CD14-positive monocyte (primary cell): ENCODE measurements around the gene ASH1L. TPM values are rescaled to one million over a fixed set of nuclear protein-coding genes. Genes with fewer than 3 reads are reported as not detected.

Experiments
- DNase-seq, 3 donors: peaks; one replicate each; pipeline ENCODE4 v3.0.0-alpha.2; 2011 to 2022
- H2AFZ ChIP-seq: 2 replicates; pipeline ENCODE4 v1.6.0; 2012; ENCODE audit warnings: mild to moderate bottlenecking, low read depth, low read length, inconsistent platforms; ENCODE audit not compliant: insufficient read depth, poor library complexity, severe bottlenecking
- H3K27ac ChIP-seq, 2 donors: 1 replicate in 1 of 2; 2 replicates in 1 of 2; pipeline ENCODE4 v1.5.1; 2012 to 2013; ENCODE audit warnings: low read length in 2 of 2, control low read depth in 1 of 2, inconsistent platforms in 1 of 2, low read depth in 1 of 2, mild to moderate bottlenecking in 1 of 2
- H3K27me3 ChIP-seq, 2 donors: one replicate each; pipeline versions ENCODE4 v1.6.0 to v1.6.1; 2011 to 2013; ENCODE audit warnings: low read length in 2 of 2; ENCODE audit not compliant: control insufficient read depth in 2 of 2, insufficient read depth in 2 of 2
- H3K36me3 ChIP-seq, 2 donors: replicated peaks in 1 of 2; 1 replicate in 1 of 2; 2 replicates in 1 of 2; pipeline versions ENCODE4 v1.5.1 to v1.6.1; 2012 to 2013; ENCODE audit warnings: low read length in 2 of 2, control low read depth in 1 of 2, inconsistent platforms in 1 of 2, mild to moderate bottlenecking in 1 of 2; ENCODE audit not compliant: insufficient read depth in 2 of 2, control insufficient read depth in 1 of 2
- H3K4me1 ChIP-seq, 2 donors: 1 replicate in 1 of 2; 2 replicates in 1 of 2; pipeline versions ENCODE4 v1.5.1 to v1.6.1; 2012 to 2013; ENCODE audit warnings: low read length in 2 of 2, control low read depth in 1 of 2, inconsistent platforms in 1 of 2, mild to moderate bottlenecking in 1 of 2, moderate library complexity in 1 of 2; ENCODE audit not compliant: insufficient read depth in 2 of 2, control insufficient read depth in 1 of 2
- H3K4me2 ChIP-seq: replicated peaks from 2 replicates; pipeline ENCODE3; 2012; ENCODE audit warnings: low read length, moderate library complexity, mild to moderate bottlenecking; ENCODE audit not compliant: poor library complexity, severe bottlenecking; ENCODE audit errors: extremely low read depth
- H3K4me3 ChIP-seq, 3 experiments: fragments of 200-600 bp in 1 of 3; sonication (generic) in 1 of 3; replicated peaks in 1 of 3; 1 replicate in 2 of 3; 2 replicates in 1 of 3; pipeline ENCODE4 v1.5.1; 2011 to 2013; ENCODE audit warnings: low read length in 3 of 3, mild to moderate bottlenecking in 3 of 3, control low read depth in 2 of 3, low read depth in 2 of 3, inconsistent platforms in 1 of 3, moderate library complexity in 1 of 3
- H3K79me2 ChIP-seq: 2 replicates; pipeline ENCODE4 v1.6.0; 2012; ENCODE audit warnings: mild to moderate bottlenecking, control low read depth, inconsistent platforms, low read length, moderate library complexity; ENCODE audit not compliant: insufficient read depth
- H3K9ac ChIP-seq: 2 replicates; pipeline ENCODE4 v1.6.0; 2017; ENCODE audit warnings: low read length, mild to moderate bottlenecking; ENCODE audit not compliant: insufficient read depth, poor library complexity, severe bottlenecking
- H3K9me3 ChIP-seq, 2 donors: replicated peaks in 1 of 2; 1 replicate in 1 of 2; 2 replicates in 1 of 2; pipeline versions ENCODE4 v1.5.1 to v1.6.1; 2012 to 2013; ENCODE audit warnings: low read length in 2 of 2, control low read depth in 1 of 2; ENCODE audit not compliant: control insufficient read depth in 1 of 2, insufficient read depth in 1 of 2
- H4K20me1 ChIP-seq: 2 replicates; pipeline ENCODE4 v1.6.0; 2012; ENCODE audit warnings: mild to moderate bottlenecking, low read length, control low read depth, moderate library complexity; ENCODE audit not compliant: insufficient read depth
- H3K27ac Mint-ChIP-seq, 7 donors: one replicate each; pipeline ENCODE4 v1.8.0; 2020; ENCODE audit warnings: mild to moderate bottlenecking in 7 of 7, mixed read lengths in 7 of 7, moderate library complexity in 6 of 7, inconsistent platforms in 2 of 7
- H3K27me3 Mint-ChIP-seq, 3 donors: one replicate each; pipeline ENCODE4 v1.8.0; 2021 to 2022; ENCODE audit warnings: low read depth in 3 of 3, mild to moderate bottlenecking in 3 of 3, mixed read lengths in 3 of 3, moderate library complexity in 3 of 3, inconsistent platforms in 1 of 3
- H3K36me3 Mint-ChIP-seq, 2 donors: one replicate each; pipeline ENCODE4 v1.8.0; 2020; ENCODE audit warnings: mixed read lengths in 2 of 2, inconsistent platforms in 1 of 2, mild to moderate bottlenecking in 1 of 2
- H3K4me1 Mint-ChIP-seq: one replicate; pipeline ENCODE4 v1.8.0; 2020; ENCODE audit warnings: mild to moderate bottlenecking, mixed read lengths
- H3K4me3 Mint-ChIP-seq, 2 donors: one replicate each; pipeline ENCODE4 v1.8.0; 2020; ENCODE audit warnings: mild to moderate bottlenecking in 2 of 2, mixed read lengths in 2 of 2, moderate library complexity in 1 of 2
- H3K9me3 Mint-ChIP-seq, 7 donors: one replicate each; pipeline ENCODE4 v1.8.0; 2020 to 2022; ENCODE audit warnings: mixed read lengths in 7 of 7, mild to moderate bottlenecking in 6 of 7, moderate library complexity in 6 of 7, inconsistent platforms in 2 of 7
- WGBS: methylation state at CpG from one replicate; pipeline ENCODE4 v1.1.5; 2013; ENCODE audit warnings: missing lambda C conversion rate; ENCODE audit not compliant: insufficient coverage; 5-methylcytosine and 5-hydroxymethylcytosine counted together
- intact Hi-C, 2 donors: fragments of 100-400 bp; cut with micrococcal nuclease; formaldehyde crosslinking; loops; one replicate each; pipeline versions ENCODE4 v1.15.0 to v1.15.1; 2023
- polyA plus RNA-seq, 3 donors: library from polyadenylated mRNA; depleted of rRNA in 1 of 3; unstranded in 2 of 3; stranded (reverse) in 1 of 3; fragments of 300-500 nt in 2 of 3; fragments of >200 nt in 1 of 3; fragmentation: Illumina TruSeq in 2 of 3; gene quantifications; 1 replicate in 2 of 3; 2 replicates in 1 of 3; pipeline ENCODE4 v1.2.3, GENCODE V29; 2012 to 2021
- TF ChIP-seq, protein P1 (sequence below): fragments of 200-600 bp; IDR thresholded peaks from one replicate; pipeline ENCODE4 v1.8.0; 2022; ENCODE audit warnings: antibody characterized with exemption, mild to moderate bottlenecking

ASH1L gene
- polyA plus RNA-seq, 3 donors: 2.7 to 21.5 (median 5.6) TPM

DNA sequence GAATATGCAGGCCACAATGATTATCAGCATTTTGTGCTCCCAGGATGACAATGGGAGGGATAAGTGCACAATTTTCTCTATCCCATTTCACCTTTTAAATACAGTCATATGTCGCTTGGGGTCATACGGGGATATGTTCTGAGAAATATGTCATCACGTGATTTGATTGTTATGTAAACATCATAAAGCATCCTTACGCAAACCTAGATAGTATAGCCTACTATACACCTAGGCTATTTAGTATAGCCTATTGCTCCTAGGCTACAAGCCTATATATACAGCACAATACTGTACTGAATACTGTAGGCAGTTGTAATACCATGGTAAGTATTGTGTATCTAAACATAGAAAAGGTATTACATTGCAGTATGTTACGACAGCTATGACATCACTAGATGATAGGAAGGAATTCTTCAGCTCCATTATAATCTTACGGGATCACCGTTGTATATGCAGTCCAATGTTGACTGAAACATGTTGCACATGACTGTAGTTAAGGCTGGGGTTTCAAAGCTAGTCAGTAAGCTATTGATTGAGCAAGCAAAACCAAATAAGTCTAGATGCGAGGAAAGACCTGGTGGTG, 223.0 kb downstream of the ASH1L start:
- intact Hi-C loops: no loop called here
- Histone ChIP-seq H3K36me3 (peaks cover 91 to 100% of the 10 kb centered on the region in 2 donors), H3K79me2 (no peaks in the 10 kb centered on the region), H3K4me1 (no peaks in the 10 kb centered on the region), H3K4me2 (no peak overlapping the region), H3K9ac (no peak overlapping the region), H2AFZ (no peak overlapping the region), H3K27me3 (no peaks in the 10 kb centered on the region), H3K9me3 (no peaks in the 10 kb centered on the region), H4K20me1 (no peaks in the 10 kb centered on the region), H3K4me3 (no peak overlapping the region), H3K27ac (no peak overlapping the region)
- Mint-ChIP-seq H3K4me3 (no peak overlapping the region), H3K4me1 (no peaks in the 10 kb centered on the region), H3K27me3 (no peaks in the 10 kb centered on the region), H3K9me3 (no peaks in the 10 kb centered on the region), H3K36me3 (peaks cover 75 to 92% of the 10 kb centered on the region in 2 donors), H3K27ac (no peak overlapping the region)
- WGBS: 86% methylated on average over 1 of the region's 8 CpGs
- DNase-seq: no peak
- TF ChIP-seq, protein P1, sequence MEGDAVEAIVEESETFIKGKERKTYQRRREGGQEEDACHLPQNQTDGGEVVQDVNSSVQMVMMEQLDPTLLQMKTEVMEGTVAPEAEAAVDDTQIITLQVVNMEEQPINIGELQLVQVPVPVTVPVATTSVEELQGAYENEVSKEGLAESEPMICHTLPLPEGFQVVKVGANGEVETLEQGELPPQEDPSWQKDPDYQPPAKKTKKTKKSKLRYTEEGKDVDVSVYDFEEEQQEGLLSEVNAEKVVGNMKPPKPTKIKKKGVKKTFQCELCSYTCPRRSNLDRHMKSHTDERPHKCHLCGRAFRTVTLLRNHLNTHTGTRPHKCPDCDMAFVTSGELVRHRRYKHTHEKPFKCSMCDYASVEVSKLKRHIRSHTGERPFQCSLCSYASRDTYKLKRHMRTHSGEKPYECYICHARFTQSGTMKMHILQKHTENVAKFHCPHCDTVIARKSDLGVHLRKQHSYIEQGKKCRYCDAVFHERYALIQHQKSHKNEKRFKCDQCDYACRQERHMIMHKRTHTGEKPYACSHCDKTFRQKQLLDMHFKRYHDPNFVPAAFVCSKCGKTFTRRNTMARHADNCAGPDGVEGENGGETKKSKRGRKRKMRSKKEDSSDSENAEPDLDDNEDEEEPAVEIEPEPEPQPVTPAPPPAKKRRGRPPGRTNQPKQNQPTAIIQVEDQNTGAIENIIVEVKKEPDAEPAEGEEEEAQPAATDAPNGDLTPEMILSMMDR: no peak

DNA sequence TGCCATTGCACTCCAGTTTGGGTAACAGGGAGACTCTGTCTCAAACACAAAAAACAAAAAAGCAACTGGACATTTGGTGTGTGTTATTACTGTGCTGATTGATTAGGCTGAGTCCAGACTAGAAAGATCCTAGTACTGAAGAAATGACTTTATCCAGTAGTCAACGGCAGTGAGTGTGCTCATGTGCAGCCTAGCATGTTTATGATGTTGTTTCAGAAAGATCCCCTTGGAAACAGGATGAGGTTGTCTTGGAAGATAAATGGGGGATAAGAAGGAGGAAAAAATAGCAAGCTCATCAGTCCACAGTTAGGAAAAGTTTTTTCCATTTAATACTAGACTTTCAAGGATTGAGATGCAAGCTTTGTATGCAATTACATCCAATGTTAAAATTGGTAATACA, 227.6 kb downstream of the ASH1L start:
- TF ChIP-seq, protein P1: no peak
- peaks cover 8% of the 10 kb centered on the region for H4K20me1 ChIP-seq
- DNase-seq: no peak
- H3K4me3 Mint-ChIP-seq: no peak overlapping the region
- peaks cover 74 to 94% of the 10 kb centered on the region in 2 donors for H3K36me3 ChIP-seq
- H3K9me3 Mint-ChIP-seq: no peaks in the 10 kb centered on the region
- H3K36me3 Mint-ChIP-seq: peaks cover 62 to 89% of the 10 kb centered on the region in 2 donors
- H3K79me2 ChIP-seq: no peaks in the 10 kb centered on the region
- no peaks in the 10 kb centered on the region for H3K27me3 ChIP-seq
- no peak overlapping the region for H3K27ac Mint-ChIP-seq
- no peaks in the 10 kb centered on the region for H3K9me3 ChIP-seq
- H3K27me3 Mint-ChIP-seq: no peaks in the 10 kb centered on the region
- WGBS: 89% methylated on average over 1 of the region's 1 CpG
- no peak overlapping the region for H3K4me2 ChIP-seq
- peaks cover 6% of the 10 kb centered on the region for H3K4me1 Mint-ChIP-seq
- intact Hi-C loops: no loop called here
- no peak overlapping the region for H3K9ac ChIP-seq
- no peak overlapping the region for H3K4me3 ChIP-seq
- H3K27ac ChIP-seq: no peak overlapping the region
- no peaks in the 10 kb centered on the region for H3K4me1 ChIP-seq
- no peak overlapping the region for H2AFZ ChIP-seq
